Activated naive CD4-positive, alpha-beta T cell treated with anti-CD3 and anti-CD28 coated beads for 36 hours (primary cell): ENCODE data around the gene TMEM163. TPM values are rescaled to one million over a fixed set of nuclear protein-coding genes. Genes with fewer than 3 reads are reported as not detected.

Experiments
- CTCF ChIA-PET: fragments of 350-600 bp; sonication (Branson Sonifier 250); formaldehyde crosslinking; loops from one replicate; lab custom pipeline; 2021; ENCODE audit warnings: antibody characterized with exemption; lab: Charles Lee
- DNase-seq: peaks from one replicate; pipeline ENCODE4 v3.0.0-alpha.2; 2020
- H3K27ac Mint-ChIP-seq: one replicate; pipeline ENCODE4 v1.8.0; 2021; ENCODE audit warnings: mild to moderate bottlenecking, mixed read lengths
- H3K27me3 Mint-ChIP-seq: one replicate; pipeline ENCODE4 v1.8.0; 2021; ENCODE audit warnings: low read depth, mixed read lengths
- H3K36me3 Mint-ChIP-seq: one replicate; pipeline ENCODE4 v1.8.0; 2021; ENCODE audit warnings: low read depth, mixed read lengths
- H3K4me1 Mint-ChIP-seq: one replicate; pipeline ENCODE4 v1.8.0; 2021; ENCODE audit warnings: low read depth, mixed read lengths
- H3K4me3 Mint-ChIP-seq: one replicate; pipeline ENCODE4 v1.8.0; 2021; ENCODE audit warnings: mild to moderate bottlenecking, moderate library complexity, mixed read lengths
- H3K9me3 Mint-ChIP-seq: one replicate; pipeline ENCODE4 v1.8.0; 2021; ENCODE audit warnings: mixed read lengths
- intact Hi-C: fragments of 100-400 bp; cut with micrococcal nuclease; formaldehyde crosslinking; loops from one replicate; pipeline ENCODE4 v1.15.1; 2023
- total RNA-seq, 2 experiments: library from RNA; stranded (reverse); gene quantifications; one replicate each; pipeline ENCODE4 v1.2.3, GENCODE V29; 2021

The TMEM163 gene
- total RNA-seq, 2 experiments from 2014 or later, result not detected

DNA sequence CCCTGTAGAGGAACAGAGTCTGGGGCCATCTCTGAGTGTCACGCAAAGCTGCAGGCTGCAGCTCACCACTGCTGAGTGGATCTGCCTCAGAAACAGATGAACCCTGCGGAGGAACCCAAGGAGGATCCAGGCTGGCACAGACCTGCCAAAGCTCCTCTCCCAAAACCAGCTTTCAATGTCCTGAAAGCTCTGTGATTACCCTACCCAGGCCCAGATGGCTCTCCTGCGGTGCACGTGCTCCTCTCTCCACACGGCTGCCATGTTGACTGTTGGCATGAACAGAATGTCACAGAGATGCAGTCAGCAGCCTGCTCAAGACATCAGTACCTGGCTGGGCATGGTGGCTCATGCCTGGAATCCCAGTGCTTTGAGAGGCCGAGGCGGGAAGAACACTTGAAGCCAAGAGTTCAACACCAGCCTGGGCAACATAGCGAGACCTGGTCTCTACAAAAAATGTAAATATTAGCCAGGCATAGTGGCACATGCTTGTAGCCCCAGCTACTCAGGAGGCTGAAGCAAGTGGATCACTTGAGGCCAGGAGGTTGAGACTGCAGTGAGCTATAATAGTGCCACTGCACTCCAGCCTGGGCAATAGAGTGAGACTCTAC is 248.1 kb downstream of the TMEM163 start:
- Mint-ChIP-seq H3K36me3 (no peaks in the 10 kb centered on the region), H3K9me3 (peaks cover 10% of the 10 kb centered on the region)
- CTCF ChIA-PET, result interaction anchor here (0.7 to 0.9 kb wide), 2 partner anchors 10 to 86 kb away, joined by 3 to 5 read pairs; no protein-coding TSS in a partner anchor

DNA sequence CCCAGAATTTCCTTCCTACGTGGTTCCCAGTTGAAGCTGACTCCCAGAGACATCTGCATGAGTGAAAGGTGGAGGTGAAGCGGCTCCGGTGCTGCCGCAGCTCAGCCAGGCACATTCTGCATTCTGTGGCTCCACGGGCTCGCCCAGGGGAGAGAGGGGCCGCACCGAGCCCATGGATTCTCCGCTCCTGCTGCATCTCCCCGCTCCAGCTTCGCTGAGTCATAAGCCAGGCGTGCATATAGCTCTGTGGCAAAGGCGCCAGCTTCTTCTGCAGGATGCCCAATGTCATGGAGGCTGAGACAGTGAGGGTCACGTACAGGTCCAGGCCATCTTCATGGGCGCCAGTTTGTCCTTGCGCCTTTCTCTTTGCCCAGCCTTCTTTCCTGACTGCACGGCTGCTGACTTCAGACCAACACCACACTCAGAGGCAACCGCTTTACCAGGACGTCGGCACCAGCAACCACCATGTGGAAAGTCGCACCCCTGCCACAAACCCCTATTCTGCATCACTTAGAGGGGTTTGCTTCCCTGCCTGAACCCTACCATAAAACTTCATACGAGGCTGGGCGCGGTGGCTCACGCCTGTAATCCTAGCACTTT is 249.2 kb downstream of the TMEM163 start:
- no peak for DNase-seq
- no peaks in the 10 kb centered on the region for H3K27me3 Mint-ChIP-seq
- H3K4me1 Mint-ChIP-seq, result no peaks in the 10 kb centered on the region
- peaks cover 10% of the 10 kb centered on the region for H3K9me3 Mint-ChIP-seq
- intact Hi-C loops, result no loop called here
- no peaks in the 10 kb centered on the region for H3K36me3 Mint-ChIP-seq
- no peak overlapping the region for H3K27ac Mint-ChIP-seq
- CTCF ChIA-PET, result interaction anchor here (0.9 to 1.7 kb wide), 2 partner anchors 9 to 19 kb away, joined by 3 to 7 read pairs; no protein-coding TSS in a partner anchor
- no peak overlapping the region for H3K4me3 Mint-ChIP-seq

More for the DNA sequence above, 248.1 kb downstream of the TMEM163 start:
- H3K27ac Mint-ChIP-seq, result no peak overlapping the region
- H3K27me3 Mint-ChIP-seq, result no peaks in the 10 kb centered on the region
- no peaks in the 10 kb centered on the region for H3K4me1 Mint-ChIP-seq
- intact Hi-C loops, result no loop called here
- H3K4me3 Mint-ChIP-seq, result no peak overlapping the region
- no peak for DNase-seq

DNA sequence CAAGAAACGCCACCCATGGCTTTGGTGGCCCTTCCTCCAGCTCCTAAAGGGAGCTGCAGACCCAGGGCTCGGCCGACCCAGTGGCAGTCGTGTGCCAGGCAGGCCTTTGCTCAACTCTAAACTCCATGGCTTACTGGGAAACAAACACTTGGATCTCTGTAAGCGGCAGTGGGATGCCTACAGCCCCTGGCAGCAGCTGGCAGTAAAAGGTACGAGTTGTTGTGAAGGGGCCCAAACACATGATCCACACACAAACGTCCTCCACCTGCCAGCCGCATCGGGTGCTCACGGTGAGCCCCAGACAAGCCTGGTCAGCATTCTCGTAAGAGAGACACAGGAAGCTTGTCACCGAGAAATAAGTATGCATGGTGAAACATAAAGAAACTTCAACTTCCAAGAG is 250.0 kb downstream of the TMEM163 start:
- Mint-ChIP-seq H3K9me3 (peaks cover 10% of the 10 kb centered on the region), H3K27me3 (no peaks in the 10 kb centered on the region), H3K27ac (no peak overlapping the region), H3K36me3 (no peaks in the 10 kb centered on the region), H3K4me1 (no peaks in the 10 kb centered on the region), H3K4me3 (no peak overlapping the region)
- CTCF ChIA-PET, result interaction anchor here (0.6 to 1.7 kb wide), 2 partner anchors 18 to 350 kb away, joined by 3 to 7 read pairs; no protein-coding TSS in a partner anchor
- DNase-seq, result no peak
- intact Hi-C loops, result no loop called here

DNA sequence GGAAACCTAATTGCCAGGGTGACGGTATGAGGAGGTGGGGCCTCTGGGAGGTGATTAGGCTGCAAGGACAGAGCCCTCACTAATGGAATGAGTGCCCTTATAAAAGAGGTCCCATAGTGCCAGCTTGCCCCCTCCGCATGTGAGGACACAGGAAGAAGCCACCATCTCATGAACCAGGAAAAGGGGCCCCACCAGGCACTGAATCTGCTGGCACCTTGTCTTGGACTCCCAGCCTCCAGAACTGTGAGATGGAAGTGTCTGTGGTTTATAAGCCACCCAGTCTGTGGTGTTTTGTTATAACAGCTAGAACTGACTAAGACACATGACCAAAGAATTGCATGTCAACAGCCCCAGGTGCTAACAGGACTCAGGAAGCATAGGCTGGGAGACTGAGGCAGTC is 250.6 kb downstream of the TMEM163 start:
- H3K27me3 Mint-ChIP-seq, result no peaks in the 10 kb centered on the region
- no peak overlapping the region for H3K27ac Mint-ChIP-seq
- no peak for DNase-seq
- CTCF ChIA-PET, result interaction anchor here (1.7 kb wide), 1 partner anchor 17 kb away, joined by 7 read pairs; no protein-coding TSS in a partner anchor
- no peak overlapping the region for H3K4me3 Mint-ChIP-seq
- peaks cover 7% of the 10 kb centered on the region for H3K9me3 Mint-ChIP-seq
- H3K36me3 Mint-ChIP-seq, result no peaks in the 10 kb centered on the region
- intact Hi-C loops, result no loop called here
- no peaks in the 10 kb centered on the region for H3K4me1 Mint-ChIP-seq

DNA sequence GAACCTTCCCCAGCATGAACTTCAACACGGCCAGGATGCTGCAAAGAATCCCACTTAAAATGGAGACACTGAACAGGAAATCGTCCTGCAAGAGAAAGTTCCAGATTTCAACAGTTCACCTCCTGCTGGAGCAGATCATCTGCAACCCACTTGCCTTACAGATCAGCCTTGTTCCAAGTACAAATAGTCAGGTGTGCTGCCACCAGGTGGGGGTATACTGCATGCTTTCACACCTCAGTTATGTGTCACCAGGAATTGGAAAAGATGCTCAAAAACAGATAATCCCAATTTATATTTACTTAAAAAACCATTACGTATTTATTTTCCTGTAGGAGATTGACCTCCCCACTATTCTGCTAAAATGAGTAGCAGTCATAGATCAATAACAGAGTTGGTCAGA is 252.7 kb downstream of the TMEM163 start:
- Mint-ChIP-seq H3K9me3 (no peaks in the 10 kb centered on the region), H3K36me3 (no peaks in the 10 kb centered on the region), H3K27me3 (no peaks in the 10 kb centered on the region), H3K4me3 (no peak overlapping the region), H3K4me1 (no peaks in the 10 kb centered on the region), H3K27ac (no peak overlapping the region)
- peak; percentile 53 for DNase-seq
- intact Hi-C loops, result loop anchor here (2.0 kb wide), 1 partner anchor 433 kb away; no protein-coding TSS in a partner anchor
- CTCF ChIA-PET, result no interaction called here

DNA sequence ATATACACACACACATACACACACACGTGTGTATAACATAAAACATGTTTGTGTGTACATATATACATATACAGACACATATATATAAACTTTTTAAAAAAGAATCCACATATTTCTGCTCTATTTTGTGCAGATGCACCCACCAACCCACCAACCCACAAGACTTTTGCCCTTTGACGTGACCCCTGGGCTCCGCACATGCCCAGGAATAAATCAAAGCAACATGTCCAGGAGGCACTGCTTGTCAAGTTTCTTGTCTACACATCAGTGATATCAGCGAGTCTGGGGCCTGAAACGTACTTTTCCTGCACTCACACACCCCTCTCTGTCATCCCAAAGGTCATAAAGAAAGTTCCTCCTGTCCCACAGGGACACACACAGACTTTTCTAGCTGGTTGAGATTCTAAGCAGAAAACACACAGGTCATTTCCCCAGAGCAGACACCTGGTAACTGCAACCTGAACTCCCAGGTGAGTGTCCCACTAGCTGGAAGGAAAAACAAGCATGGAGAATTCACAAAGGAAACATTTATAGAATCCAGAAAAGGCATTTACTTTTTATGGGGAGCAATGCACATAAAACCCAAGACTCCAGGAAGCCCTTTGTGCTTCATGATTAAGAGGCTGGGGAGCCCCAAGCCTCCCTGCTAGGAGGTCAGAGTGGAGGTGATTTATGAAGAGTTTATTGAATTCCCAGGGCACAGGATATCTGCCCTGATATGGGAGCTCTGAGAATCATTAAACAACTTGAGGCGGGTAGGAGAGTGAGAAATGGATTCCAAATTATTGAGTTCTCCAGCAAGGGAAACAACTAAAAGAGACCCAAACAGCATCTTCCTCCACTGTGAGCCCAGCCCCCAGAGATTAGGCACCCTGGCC is 253.3 kb downstream of the TMEM163 start:
- H3K4me3 Mint-ChIP-seq, result no peak overlapping the region
- no peaks in the 10 kb centered on the region for H3K4me1 Mint-ChIP-seq
- H3K27ac Mint-ChIP-seq, result no peak overlapping the region
- H3K36me3 Mint-ChIP-seq, result no peaks in the 10 kb centered on the region
- H3K9me3 Mint-ChIP-seq, result no peaks in the 10 kb centered on the region
- CTCF ChIA-PET, result interaction anchor here (0.6 to 0.7 kb wide), 2 partner anchors 411 to 490 kb away, joined by 3 to 4 read pairs; no protein-coding TSS in a partner anchor
- DNase-seq, result no peak
- H3K27me3 Mint-ChIP-seq, result no peaks in the 10 kb centered on the region
- intact Hi-C loops, result loop anchor here (2.0 kb wide), 1 partner anchor 433 kb away; no protein-coding TSS in a partner anchor

DNA sequence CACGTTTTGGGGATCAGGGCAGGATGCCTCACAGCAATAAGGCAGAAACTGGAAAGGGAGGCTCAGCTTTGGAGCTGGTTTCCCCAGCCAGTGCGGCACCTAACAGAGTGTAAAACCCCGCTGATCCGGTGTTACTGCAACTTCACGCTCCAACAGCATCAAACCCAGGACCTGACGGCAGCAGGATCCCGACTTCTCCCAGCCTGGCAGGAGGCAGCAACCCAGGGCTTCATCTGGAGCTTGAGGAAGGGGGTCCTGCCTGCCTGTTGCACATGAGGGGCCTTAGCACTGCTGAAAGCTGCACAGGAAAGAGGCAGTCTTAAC is 255.1 kb downstream of the TMEM163 start:
- CTCF ChIA-PET, result no interaction called here

DNA sequence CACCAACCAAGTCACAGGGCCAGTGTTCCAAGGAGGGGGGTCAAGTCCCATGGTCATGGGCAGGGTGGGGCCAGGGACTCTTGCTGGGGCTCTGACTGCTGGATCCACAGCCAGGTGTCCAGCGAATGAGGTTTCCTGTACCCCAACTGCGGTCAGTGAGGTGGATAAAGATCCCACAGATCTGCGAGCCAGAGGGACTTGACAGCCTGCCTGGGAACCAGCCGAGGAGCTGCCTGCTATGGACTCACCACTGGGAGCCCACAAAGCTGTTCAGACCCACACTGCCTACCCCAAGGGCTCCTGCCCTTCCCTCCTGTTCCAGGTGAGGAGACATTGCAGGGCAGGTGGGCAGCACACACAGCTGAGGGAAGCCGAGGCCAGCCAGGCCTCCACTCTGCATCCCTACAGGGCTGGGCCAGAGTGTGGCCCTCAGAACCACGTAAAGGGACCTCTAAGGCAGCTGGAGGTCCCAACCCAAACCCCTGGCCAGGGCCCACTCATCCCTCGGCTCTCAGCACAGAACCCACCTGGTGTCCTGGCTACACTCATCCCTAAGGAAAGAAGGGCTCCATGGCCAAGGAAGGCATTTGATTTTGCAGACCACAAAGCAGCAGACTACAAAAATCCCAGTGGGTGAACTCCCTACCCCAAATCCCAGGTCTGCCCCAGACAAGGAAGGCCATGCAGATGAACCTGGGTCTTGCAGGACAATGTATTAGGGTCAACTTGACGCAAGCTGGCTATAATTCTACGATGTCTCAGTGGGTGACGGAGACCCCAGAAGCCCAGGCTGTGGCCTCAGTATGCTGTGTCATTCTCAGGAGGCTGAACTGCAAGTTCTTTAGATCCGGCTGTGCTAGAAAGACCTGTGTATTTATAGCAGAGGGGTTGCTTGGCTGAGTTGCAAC is 255.8 kb downstream of the TMEM163 start:
- no peak for DNase-seq
- no peaks in the 10 kb centered on the region for H3K9me3 Mint-ChIP-seq
- no peak overlapping the region for H3K4me3 Mint-ChIP-seq
- H3K4me1 Mint-ChIP-seq, result no peaks in the 10 kb centered on the region
- intact Hi-C loops, result no loop called here
- no peak overlapping the region for H3K27ac Mint-ChIP-seq
- no peaks in the 10 kb centered on the region for H3K27me3 Mint-ChIP-seq
- no peaks in the 10 kb centered on the region for H3K36me3 Mint-ChIP-seq
- CTCF ChIA-PET, result no interaction called here

More for the DNA sequence above, 255.1 kb downstream of the TMEM163 start:
- Mint-ChIP-seq H3K4me1 (no peaks in the 10 kb centered on the region), H3K9me3 (no peaks in the 10 kb centered on the region), H3K36me3 (no peaks in the 10 kb centered on the region), H3K27me3 (no peaks in the 10 kb centered on the region), H3K4me3 (no peak overlapping the region), H3K27ac (no peak overlapping the region)
- no peak for DNase-seq
- intact Hi-C loops, result no loop called here

DNA sequence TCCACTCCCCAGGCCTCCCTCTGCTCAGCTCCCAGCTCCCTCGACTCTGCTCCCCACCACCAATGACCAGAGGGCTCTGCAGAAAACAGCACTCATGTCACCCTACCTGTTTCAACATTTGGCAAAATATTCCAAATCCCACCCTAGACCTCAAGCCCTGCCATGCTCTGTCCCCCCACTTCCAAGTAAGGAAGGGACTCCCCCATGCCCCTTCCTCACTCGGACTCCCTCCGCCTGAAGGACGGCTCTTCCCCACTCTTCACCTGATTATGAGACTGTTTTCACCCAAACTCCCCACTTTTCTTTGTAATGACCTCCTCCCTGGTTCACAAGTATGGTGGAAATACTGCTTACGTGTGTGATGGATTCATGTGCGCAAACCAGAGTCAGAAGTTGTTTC is 256.5 kb downstream of the TMEM163 start:
- intact Hi-C loops, result no loop called here
- no peaks in the 10 kb centered on the region for H3K9me3 Mint-ChIP-seq
- no peaks in the 10 kb centered on the region for H3K36me3 Mint-ChIP-seq
- H3K4me3 Mint-ChIP-seq, result no peak overlapping the region
- H3K4me1 Mint-ChIP-seq, result no peaks in the 10 kb centered on the region
- no peaks in the 10 kb centered on the region for H3K27me3 Mint-ChIP-seq
- no peak for DNase-seq
- H3K27ac Mint-ChIP-seq, result no peak overlapping the region
- CTCF ChIA-PET, result no interaction called here

DNA sequence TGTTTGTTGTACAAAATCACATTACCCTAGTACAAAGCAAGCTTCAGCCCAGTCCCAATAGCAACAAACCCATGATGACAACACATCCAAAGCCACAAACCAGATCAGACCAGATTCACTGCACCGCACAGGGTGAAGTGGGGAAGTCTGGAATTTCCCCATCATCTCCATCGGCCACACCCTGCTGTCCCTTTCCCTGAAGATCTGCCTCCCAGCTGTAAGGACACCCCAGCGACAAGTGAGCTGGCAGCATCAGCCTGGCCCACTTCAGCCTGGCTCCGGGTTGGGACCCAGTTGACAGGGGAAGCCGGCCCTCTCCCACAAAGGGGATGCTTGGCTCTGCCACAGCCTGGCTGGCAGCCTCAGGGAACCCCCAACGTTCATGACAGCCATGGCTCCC is 257.3 kb downstream of the TMEM163 start:
- H3K36me3 Mint-ChIP-seq, result no peaks in the 10 kb centered on the region
- H3K27ac Mint-ChIP-seq, result no peak overlapping the region
- no peak overlapping the region for H3K4me3 Mint-ChIP-seq
- intact Hi-C loops, result no loop called here
- H3K27me3 Mint-ChIP-seq, result no peaks in the 10 kb centered on the region
- H3K9me3 Mint-ChIP-seq, result no peaks in the 10 kb centered on the region
- DNase-seq, result no peak
- H3K4me1 Mint-ChIP-seq, result no peaks in the 10 kb centered on the region
- CTCF ChIA-PET, result interaction anchor here (1.3 to 1.4 kb wide), 2 partner anchors 9 to 37 kb away, joined by 3 read pairs; no protein-coding TSS in a partner anchor

DNA sequence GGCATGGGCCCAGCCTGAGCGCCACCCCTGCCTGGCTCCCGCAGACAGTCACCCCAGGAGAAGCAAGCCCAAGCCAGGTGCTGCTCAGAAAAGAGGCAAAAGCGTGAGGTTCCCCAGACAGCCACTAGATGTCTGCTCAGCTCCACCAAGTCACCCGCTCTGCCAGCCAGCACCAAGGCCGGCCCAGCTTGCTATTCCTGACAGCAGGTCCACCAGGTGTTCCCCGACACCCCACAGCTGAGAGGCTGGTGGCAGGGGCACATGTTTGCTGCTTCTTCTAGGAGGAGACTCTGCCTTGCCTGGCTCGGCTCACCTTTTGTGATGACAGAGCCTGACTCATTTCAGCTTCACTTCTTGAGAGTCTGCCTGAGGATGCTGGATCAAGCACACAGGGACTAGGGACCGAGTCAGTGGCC is 258.2 kb downstream of the TMEM163 start:
- no peaks in the 10 kb centered on the region for H3K36me3 Mint-ChIP-seq
- intact Hi-C loops, result no loop called here
- H3K9me3 Mint-ChIP-seq, result no peaks in the 10 kb centered on the region
- no peak overlapping the region for H3K27ac Mint-ChIP-seq
- DNase-seq, result peak; percentile 29
- no peaks in the 10 kb centered on the region for H3K4me1 Mint-ChIP-seq
- CTCF ChIA-PET, result interaction anchor here (0.7 to 2.6 kb wide), 5 partner anchors 8 to 42 kb away, joined by 3 to 11 read pairs (median 3); no protein-coding TSS in a partner anchor
- H3K4me3 Mint-ChIP-seq, result no peak overlapping the region
- no peaks in the 10 kb centered on the region for H3K27me3 Mint-ChIP-seq
